A673 (cell line): Measurements from ENCODE around the gene C6orf47. TPM values are rescaled to one million over a fixed set of nuclear protein-coding genes. Genes with fewer than 3 reads are reported as not detected.

Experiments
- BruUV-seq: library from RNA; stranded (reverse); fragments of 400-500 nt; replicated peaks from 2 replicates; lab custom pipeline; 2021; lab: Mats Ljungman, UMichigan
- CTCF ChIA-PET: fragments of 300-600 bp; sonication (Branson Sonifier 250); formaldehyde crosslinking; loops from one replicate; lab custom pipeline; 2022; ENCODE audit warnings: antibody characterized with exemption; lab: Charles Lee
- POLR2A ChIA-PET: fragments of 300-600 bp; sonication (Branson Sonifier 250); formaldehyde crosslinking; loops from one replicate; lab custom pipeline; 2022; ENCODE audit warnings: antibody characterized with exemption; ENCODE audit not compliant: low non-redundant PET; lab: Charles Lee
- DNase-seq: peaks from one replicate; pipeline ENCODE4 v3.0.0-alpha.2; 2015; ENCODE audit warnings: low spot score
- H3K27ac ChIP-seq: fragments of 200-600 bp; sonication (generic); 2 replicates; pipeline ENCODE4 v1.5.1; 2016; ENCODE audit warnings: mixed run types, low read depth, mild to moderate bottlenecking, mixed read lengths, antibody characterized with exemption, low read length; ENCODE audit not compliant: poor library complexity, severe bottlenecking
- H3K27me3 ChIP-seq: fragments of 200-600 bp; sonication (generic); replicated peaks from 2 replicates; pipeline ENCODE4 v1.6.1; 2017; ENCODE audit warnings: mixed run types, low read depth, mild to moderate bottlenecking, mixed read lengths, antibody characterized with exemption, low read length; ENCODE audit not compliant: insufficient read depth, poor library complexity
- H3K36me3 ChIP-seq: fragments of 200-600 bp; sonication (generic); 2 replicates; pipeline ENCODE4 v1.6.1; 2016; ENCODE audit warnings: mixed run types, mild to moderate bottlenecking, mixed read lengths, antibody characterized with exemption, low read length; ENCODE audit not compliant: insufficient read depth, poor library complexity, severe bottlenecking
- H3K4me1 ChIP-seq: fragments of 200-600 bp; sonication (generic); 2 replicates; pipeline ENCODE4 v1.6.1; 2017; ENCODE audit warnings: mixed run types, mild to moderate bottlenecking, mixed read lengths, antibody characterized with exemption, low read length; ENCODE audit not compliant: insufficient read depth, poor library complexity, severe bottlenecking
- H3K4me3 ChIP-seq: fragments of 200-600 bp; sonication (generic); 2 replicates; pipeline ENCODE4 v1.5.1; 2016; ENCODE audit warnings: low read depth, mixed run types, mild to moderate bottlenecking, mixed read lengths, low read length; ENCODE audit not compliant: poor library complexity, severe bottlenecking
- H3K9me3 ChIP-seq: fragments of 200-600 bp; sonication (generic); 2 replicates; pipeline ENCODE4 v1.6.1; 2016; ENCODE audit warnings: mixed run types, low read depth, mild to moderate bottlenecking, mixed read lengths, antibody characterized with exemption, low read length; ENCODE audit not compliant: poor library complexity, severe bottlenecking
- CTCF ChIP-seq: fragments of 300-800, 200-600 bp; sonication (generic); conservative IDR thresholded peaks from 2 replicates; pipeline ENCODE4 v1.5.1; 2017; ENCODE audit warnings: low read depth, mild to moderate bottlenecking, antibody characterized with exemption, low read length, moderate library complexity, mixed read lengths
- EZH2 ChIP-seq: fragments of 200-600 bp; sonication (generic); IDR thresholded peaks from 2 replicates; pipeline ENCODE4 v1.6.1; 2017; ENCODE audit warnings: borderline replicate concordance, low read depth, mild to moderate bottlenecking, mixed read lengths, antibody characterized with exemption, low read length; ENCODE audit not compliant: poor library complexity, severe bottlenecking
- intact Hi-C: fragments of 100-400 bp; cut with micrococcal nuclease; formaldehyde crosslinking; loops from one replicate; pipeline ENCODE4 v1.10.0; 2022; ENCODE audit not compliant: unreplicated experiment
- total RNA-seq: library from RNA; stranded (reverse); gene quantifications from 2 replicates; pipeline ENCODE4 v1.2.3, GENCODE V29; 2021

The C6orf47 gene
- total RNA-seq, 1 experiment from 2014 or later = 21.3 TPM

- intact Hi-C loops = no loop called here
- TF ChIP-seq EZH2 (no peak), CTCF (no peak)
- no peak overlapping the region for H3K27ac ChIP-seq
- CTCF ChIA-PET = no interaction called here
- POLR2A ChIA-PET = no interaction called here
- DNase-seq = no peak
- no TSS peak for BruUV-seq
- H3K9me3 ChIP-seq = no peaks in the 10 kb centered on the region
- peaks cover 7% of the 10 kb centered on the region for H3K4me1 ChIP-seq
- H3K4me3 ChIP-seq = no peak overlapping the region
- H3K27me3 ChIP-seq = no peaks in the 10 kb centered on the region
- peaks cover 10% of the 10 kb centered on the region for H3K36me3 ChIP-seq
These were observed 40.3 kb upstream of the C6orf47 start for GRCh38 chr6:31700740-31701401.

GRCh38 chr6:31697555-31697954 lies 37.0 kb upstream of the C6orf47 start:
- no peak for DNase-seq
- Histone ChIP-seq H3K9me3 (no peaks in the 10 kb centered on the region), H3K4me3 (no peak overlapping the region), H3K27ac (no peak overlapping the region), H3K27me3 (no peaks in the 10 kb centered on the region), H3K36me3 (peaks cover 17% of the 10 kb centered on the region), H3K4me1 (peaks cover 7% of the 10 kb centered on the region)
- BruUV-seq = no TSS peak
- TF ChIP-seq CTCF (no peak), EZH2 (no peak)
- CTCF ChIA-PET = no interaction called here
- POLR2A ChIA-PET = no interaction called here
- intact Hi-C loops = no loop called here

- Histone ChIP-seq H3K36me3 (peaks cover 27% of the 10 kb centered on the region), H3K4me1 (no peaks in the 10 kb centered on the region), H3K27ac (no peak overlapping the region), H3K4me3 (no peak overlapping the region), H3K27me3 (no peaks in the 10 kb centered on the region), H3K9me3 (no peaks in the 10 kb centered on the region)
- no TSS peak for BruUV-seq
- intact Hi-C loops = no loop called here
- POLR2A ChIA-PET = no interaction called here
- no peak for DNase-seq
- CTCF ChIA-PET = no interaction called here
- TF ChIP-seq CTCF (no peak), EZH2 (no peak)
These were observed 33.0 kb upstream of the C6orf47 start for GRCh38 chr6:31693535-31693934.
